Mononuclear cell (primary cell): ENCODE results near the gene CLMN. TPM values are rescaled to one million over a fixed set of nuclear protein-coding genes. Genes with fewer than 3 reads are reported as not detected.
"Not testable (repeated sequence)": the region's sequence is repeated elsewhere in the genome, so short reads cannot be mapped to it uniquely, and the experiment has no call there.

Source experiments
- H3K27me3 ChIP-seq: 2 replicates; pipeline ENCODE4 v1.6.0; 2011; ENCODE audit warnings: low read length, control low read depth; ENCODE audit not compliant: insufficient read depth
- H3K4me1 ChIP-seq: 2 replicates; pipeline ENCODE4 v1.5.1; 2011; ENCODE audit warnings: mild to moderate bottlenecking, low read length, control low read depth; ENCODE audit not compliant: insufficient read depth
- H3K4me3 ChIP-seq: 2 replicates; pipeline ENCODE4 v1.5.1; 2011; ENCODE audit warnings: mild to moderate bottlenecking, low read length, moderate library complexity
- H3K9me3 ChIP-seq: 2 replicates; pipeline ENCODE4 v1.5.1; 2011; ENCODE audit warnings: low read depth, mild to moderate bottlenecking, control low read depth, low read length
- total RNA-seq: library from RNA; depleted of rRNA; stranded (reverse); fragments of >200 nt; gene quantifications from one replicate; pipeline ENCODE4 v1.2.3, GENCODE V29; 2012

The CLMN gene
- total RNA-seq, 1 donor = 9.0 TPM

DNA sequence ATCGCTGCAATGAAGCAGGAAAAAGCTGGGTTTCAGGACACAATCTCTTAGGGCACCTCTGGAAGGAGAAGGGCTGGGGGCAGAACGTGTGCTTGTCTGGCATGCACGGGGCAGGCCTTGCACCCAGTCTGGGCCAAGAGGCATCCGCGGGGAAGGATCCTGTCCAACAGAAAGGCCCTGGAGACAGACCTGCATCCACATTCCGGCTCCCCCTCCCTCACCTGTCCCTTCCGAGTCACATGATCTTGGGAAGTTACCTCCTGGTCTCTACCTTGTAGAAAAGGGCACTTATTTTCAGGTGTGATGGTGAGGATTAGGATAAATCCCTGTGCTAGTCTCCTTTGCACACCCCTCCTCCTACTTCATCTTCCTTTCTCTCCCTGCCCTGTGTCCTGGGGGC is 25.4 kb downstream of the CLMN start:
- Histone ChIP-seq H3K4me1 (peaks cover 10% of the 10 kb centered on the region), H3K9me3 (no peaks in the 10 kb centered on the region), H3K4me3 (no peak overlapping the region), H3K27me3 (no peaks in the 10 kb centered on the region)

DNA sequence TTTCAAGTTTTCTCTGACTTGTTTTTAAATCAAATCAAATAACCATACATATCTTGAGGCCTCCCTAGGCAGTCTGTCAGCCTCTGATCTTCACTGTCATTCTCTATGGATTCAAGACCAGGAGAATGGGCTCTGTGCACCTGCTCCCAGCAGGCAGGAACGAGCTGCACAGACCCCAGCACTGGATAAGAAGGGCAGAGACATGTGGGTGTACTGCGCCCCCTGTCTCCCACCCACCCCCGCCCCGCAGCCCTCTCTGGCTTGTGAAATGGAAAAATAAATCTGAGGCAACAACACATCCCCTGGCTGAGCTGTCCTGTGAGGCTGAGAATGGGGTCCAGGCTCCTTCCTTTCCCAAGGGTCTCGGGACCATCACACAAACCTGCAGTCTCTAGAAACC is 26.3 kb downstream of the CLMN start:
- no peaks in the 10 kb centered on the region for H3K27me3 ChIP-seq
- peaks cover 10% of the 10 kb centered on the region for H3K4me1 ChIP-seq
- H3K9me3 ChIP-seq = no peaks in the 10 kb centered on the region
- H3K4me3 ChIP-seq = no peak overlapping the region

DNA sequence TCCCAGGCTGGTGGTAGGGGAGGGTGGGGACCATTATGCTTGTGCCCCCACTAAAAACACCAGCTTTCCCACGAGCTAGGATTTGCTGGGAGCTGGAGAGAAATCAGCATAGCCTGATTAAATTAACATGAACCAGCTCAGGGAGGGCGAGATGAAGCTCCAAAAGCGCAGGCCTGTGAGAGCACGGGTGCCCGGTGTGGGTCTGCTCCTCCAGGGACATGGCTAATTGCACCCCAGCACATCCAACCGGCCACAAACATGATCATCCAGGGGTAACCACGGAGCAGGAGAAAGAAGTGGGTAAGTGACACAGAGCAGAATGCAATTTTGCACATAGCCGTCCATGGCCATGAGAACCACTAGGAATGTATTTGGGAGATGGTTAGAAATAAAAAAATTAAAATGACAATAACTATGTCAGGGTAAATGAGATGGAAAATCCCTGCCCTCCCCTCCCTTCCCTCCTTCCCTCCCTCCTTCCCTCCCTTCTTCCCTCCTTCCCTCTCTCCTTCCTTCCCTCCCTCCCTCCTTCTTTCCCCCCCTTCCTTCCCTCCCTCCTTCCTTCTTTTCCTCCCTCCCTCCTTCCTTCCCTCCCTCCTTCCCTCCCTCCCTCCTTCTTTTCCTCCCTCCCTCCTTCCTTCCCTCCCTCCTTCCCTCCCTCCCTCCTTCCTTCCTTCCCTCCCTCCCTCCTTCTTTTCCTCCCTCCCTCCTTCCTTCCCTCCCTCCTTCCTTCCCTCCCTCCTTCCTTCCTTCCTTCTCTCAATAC is 26.9 kb downstream of the CLMN start:
- H3K9me3 ChIP-seq = no peaks in the 10 kb centered on the region
- no peaks in the 10 kb centered on the region for H3K27me3 ChIP-seq
- H3K4me3 ChIP-seq = no peak overlapping the region
- H3K4me1 ChIP-seq = peaks cover 10% of the 10 kb centered on the region

DNA sequence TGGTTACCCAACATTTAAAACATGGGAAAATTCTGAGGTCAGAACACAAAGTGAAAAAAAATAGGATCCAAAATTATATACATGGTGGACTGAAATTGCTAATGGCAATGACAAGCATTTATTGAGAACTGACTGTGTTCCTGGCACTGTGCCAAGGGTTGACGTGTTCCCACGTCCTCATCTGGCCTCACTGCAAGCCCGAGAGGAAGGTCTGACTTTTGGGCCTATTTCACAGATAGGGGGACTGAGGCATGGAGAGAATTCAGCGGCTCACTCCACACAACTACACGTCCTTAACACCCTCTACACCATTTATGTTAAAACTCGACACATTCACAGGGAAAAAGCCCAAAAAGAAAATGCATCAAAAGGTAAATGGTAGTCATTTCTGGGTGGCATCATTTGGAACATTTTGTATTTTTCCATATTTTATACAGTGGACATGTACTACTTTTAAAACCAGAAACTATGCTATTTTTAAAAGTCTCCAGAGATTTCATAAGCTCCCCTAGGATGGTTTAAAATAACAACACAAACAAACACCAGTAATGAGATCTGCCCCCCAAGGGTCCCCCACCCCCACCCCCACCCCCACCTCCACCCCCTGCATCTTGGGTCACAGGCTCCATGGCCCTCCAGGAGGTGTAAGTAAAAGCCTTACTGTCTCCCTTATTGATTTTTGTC is 27.7 kb downstream of the CLMN start:
- Histone ChIP-seq H3K27me3 (no peaks in the 10 kb centered on the region), H3K4me3 (no peak overlapping the region), H3K9me3 (no peaks in the 10 kb centered on the region), H3K4me1 (peaks cover 10% of the 10 kb centered on the region)

DNA sequence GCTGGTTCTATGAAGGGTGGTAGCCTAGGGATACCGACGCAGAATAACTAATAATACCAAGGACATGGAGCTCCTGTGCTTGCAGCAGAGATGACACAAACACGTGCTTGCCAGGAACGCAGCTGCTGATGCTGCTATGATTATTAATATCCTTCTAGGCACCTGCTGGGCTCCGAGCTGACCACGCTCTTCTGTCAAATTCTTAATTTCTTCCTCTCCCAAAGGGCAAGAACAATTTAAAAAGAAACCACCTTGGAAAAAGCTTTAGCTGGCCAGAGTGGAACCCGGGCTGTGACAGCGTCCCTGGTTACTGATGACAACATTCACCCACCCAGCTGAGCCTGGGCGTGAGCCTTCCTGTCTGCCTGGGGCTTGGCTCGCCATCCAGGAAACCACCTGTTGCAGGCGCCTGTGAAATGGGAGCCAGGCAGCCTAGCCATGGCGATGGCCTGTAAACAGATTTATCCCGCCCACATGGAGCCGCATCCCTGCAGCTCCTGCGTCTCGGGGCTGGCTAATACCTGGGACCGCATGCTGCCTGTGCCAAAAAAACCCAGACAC is 28.8 kb downstream of the CLMN start:
- H3K4me3 ChIP-seq = no peak overlapping the region
- H3K9me3 ChIP-seq = no peaks in the 10 kb centered on the region
- H3K4me1 ChIP-seq = peaks cover 10% of the 10 kb centered on the region
- no peaks in the 10 kb centered on the region for H3K27me3 ChIP-seq

DNA sequence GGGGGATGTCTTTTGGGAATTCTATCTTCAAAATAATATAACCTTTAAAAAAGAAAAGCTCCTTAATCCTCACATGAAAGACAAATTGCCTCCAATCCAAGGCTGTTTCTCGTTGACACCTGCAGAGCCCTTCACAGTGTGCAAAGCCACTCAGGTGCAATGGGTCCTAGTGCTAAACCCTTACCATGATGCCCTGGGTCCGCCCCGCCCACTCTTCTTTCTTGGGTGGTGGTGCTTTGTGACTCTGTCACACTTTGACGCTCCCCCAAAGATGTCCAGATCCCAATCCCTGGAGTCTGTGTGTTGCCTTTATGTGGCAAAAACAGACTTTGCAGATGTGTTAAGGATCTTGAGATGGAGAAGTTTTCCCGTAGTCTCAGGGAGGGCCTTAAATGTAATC is 29.7 kb downstream of the CLMN start:
- Histone ChIP-seq H3K9me3 (no peaks in the 10 kb centered on the region), H3K4me1 (peaks cover 10% of the 10 kb centered on the region), H3K27me3 (no peaks in the 10 kb centered on the region)

DNA sequence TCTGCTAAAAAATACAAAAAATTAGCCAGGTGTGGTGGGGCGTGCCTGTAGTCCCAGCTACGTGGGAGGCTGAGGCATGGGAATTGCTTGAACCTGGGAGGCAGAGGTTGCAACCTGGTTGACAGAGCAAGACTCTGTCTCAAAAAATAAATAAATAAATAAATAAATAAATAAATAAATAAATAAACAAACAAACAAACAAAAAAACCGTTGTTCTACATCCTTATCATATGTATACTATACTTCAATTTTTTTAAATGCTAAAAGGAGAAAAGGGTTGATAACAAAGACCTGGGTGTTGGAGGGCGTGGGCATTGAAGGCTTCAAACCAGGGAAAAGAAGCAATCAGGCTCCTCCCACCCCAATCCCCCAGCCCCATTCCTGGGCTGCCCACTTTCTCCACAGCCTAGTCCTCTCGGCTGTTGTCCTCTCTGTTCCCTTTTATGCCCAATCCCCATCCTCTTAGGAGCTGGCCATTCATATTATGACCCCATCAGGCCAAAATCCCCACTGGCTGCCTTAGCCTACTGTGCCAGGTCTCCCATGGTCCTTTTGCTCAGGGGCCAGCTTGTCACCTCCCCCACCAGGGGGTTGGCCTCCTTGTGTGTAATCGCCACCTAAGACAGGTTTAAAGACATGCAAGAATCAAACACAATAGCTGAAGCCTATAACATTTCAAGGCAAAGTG is 30.2 kb downstream of the CLMN start:
- no peaks in the 10 kb centered on the region for H3K27me3 ChIP-seq
- H3K4me1 ChIP-seq = peaks cover 10% of the 10 kb centered on the region
- no peaks in the 10 kb centered on the region for H3K9me3 ChIP-seq
- no peak overlapping the region for H3K4me3 ChIP-seq

More for the DNA sequence above, 29.7 kb downstream of the CLMN start:
- no peak overlapping the region for H3K4me3 ChIP-seq

DNA sequence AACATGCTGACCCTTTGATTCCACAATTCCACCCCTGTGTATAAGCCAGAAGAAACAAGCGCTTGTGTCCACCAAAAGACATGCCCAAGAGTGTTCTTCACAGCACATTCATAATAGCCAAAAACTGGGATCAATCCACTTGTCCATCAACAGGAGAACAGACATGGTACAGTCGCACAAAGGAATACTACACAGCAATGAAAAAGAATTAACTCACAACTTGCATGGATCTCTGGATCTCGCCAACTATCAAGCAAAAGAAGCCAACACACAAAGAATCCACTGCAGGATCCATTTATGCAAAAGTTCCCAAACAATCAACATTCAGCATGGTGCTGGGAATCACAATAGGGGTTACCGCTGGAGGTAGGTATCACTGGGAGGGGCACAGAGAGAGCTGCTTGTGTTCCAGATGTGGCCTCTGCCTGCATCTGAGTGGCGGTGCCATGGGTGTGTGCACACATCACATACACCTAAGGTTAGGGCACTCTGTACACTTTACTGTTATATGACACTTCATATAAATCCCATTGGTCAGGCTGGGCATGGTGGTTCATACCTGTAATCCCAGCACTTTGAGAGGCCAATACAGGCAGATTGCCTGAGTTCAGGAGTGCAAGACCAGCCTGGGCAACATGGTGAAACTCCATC is 30.9 kb downstream of the CLMN start:
- no peaks in the 10 kb centered on the region for H3K27me3 ChIP-seq
- no peaks in the 10 kb centered on the region for H3K9me3 ChIP-seq
- no peak overlapping the region for H3K4me3 ChIP-seq
- peaks cover 10% of the 10 kb centered on the region for H3K4me1 ChIP-seq

DNA sequence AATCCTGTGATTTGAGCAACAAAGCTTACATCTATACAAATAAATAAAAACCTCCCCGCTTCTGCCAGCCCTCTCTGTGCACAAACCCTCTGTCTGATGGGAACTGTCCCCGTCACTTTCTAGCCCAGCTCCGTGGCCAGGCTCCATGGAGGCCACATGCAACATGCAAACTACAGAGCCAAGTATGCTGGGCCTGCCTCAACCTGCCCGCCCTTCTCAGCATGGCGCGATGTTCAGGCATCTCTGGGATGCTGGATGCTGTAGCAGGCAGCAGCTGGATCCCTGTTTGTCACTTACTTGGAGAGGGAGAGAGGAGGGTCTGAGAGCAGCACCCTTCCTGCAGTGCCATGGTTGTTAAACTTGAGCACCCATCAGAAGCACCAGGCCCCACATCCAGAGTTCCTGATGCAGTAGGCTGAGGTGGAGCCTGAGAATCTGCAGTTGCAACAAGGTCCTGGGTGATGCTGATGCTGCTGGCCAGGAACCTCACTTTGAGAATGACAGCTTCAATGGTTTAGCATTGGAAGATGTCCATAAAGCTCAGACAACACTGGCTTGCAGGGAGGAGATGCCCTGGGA is 32.4 kb downstream of the CLMN start:
- peaks cover 10% of the 10 kb centered on the region for H3K4me1 ChIP-seq
- no peaks in the 10 kb centered on the region for H3K9me3 ChIP-seq
- H3K4me3 ChIP-seq = no peak overlapping the region
- no peaks in the 10 kb centered on the region for H3K27me3 ChIP-seq

DNA sequence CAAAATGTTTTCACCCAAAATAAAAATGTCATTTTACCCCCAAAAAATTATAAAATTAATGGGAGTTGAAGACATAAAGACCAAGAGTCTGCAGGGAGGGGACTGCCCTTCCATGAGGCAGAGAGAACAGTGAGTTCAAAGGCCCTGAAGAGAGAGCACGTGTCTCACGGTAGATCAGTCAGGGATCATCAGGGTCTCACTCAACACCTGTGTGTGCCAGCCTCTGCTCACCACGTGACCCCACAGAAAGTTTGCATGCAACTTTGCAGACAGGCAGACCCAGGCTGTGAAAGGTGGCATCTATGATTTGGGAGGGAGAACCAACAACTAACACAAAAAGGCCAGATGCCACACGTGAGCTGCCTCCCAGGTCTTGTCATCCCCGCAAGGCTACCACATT is 33.1 kb downstream of the CLMN start:
- H3K9me3 ChIP-seq = no peaks in the 10 kb centered on the region
- H3K4me1 ChIP-seq = peaks cover 6% of the 10 kb centered on the region
- H3K27me3 ChIP-seq = no peaks in the 10 kb centered on the region
- no peak overlapping the region for H3K4me3 ChIP-seq

DNA sequence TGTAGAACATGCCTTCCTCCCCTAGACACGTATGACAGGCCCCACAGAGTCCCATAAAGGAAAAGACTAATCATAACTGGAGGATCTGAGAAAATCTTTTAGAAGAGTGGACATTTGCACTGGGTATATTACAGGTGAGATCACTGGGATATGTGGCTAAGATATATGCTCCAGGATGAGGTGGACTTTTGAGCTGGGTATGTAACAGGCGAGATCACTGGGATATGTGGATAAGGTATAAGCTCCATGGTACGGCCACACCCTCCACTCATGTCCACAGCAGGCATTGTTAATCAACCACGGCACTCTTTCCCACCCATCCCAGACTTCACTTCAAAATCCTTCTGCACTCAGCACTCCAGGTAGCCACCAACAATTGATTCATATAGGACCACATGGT is 34.1 kb downstream of the CLMN start:
- H3K4me3 ChIP-seq = no peak overlapping the region
- H3K9me3 ChIP-seq = no peaks in the 10 kb centered on the region
- H3K4me1 ChIP-seq = no peaks in the 10 kb centered on the region
- H3K27me3 ChIP-seq = no peaks in the 10 kb centered on the region

DNA sequence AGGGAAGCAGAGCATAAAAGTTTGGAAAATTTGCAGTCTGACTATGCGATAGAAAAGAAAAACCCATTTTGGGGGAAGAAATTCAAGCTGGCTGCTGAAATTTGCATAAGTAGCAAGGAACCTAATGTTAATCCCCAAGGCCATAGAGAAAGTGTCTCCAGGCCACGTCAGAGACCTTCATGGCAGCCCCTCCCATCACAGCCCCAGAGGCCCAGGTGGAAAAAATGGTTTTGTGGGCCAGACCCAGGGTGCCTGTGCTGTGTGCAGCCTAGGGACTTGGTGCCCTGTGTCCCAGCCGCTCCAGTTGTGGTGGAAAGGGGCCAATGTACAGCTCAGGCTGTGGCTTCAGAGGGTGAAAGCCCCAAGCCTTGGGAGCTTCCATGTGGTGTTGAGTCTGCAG is 35.9 kb downstream of the CLMN start:
- not testable (repeated sequence) for H3K4me3 ChIP-seq, H3K27me3 ChIP-seq, H3K4me1 ChIP-seq, H3K9me3 ChIP-seq

DNA sequence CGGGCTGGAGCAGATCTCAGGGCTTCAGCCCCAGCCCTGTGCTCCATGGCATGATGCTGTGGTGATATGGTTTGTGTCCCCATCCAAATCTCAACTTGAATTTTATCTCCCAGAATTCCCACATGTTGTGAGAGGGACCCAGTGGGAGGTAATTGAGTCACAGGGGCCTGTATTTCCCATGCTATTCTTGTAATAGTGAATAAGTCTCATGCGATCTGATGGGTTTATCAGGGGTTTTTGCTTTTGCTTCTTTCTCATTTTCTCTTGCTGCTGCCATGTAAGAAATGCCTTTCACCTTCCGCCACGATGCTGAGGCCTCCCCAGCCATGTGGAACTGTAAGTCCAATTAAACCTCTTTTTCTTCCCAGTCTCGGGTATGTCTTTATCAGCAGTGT is 36.7 kb downstream of the CLMN start:
- H3K4me3 ChIP-seq, H3K27me3 ChIP-seq, H3K9me3 ChIP-seq, H3K4me1 ChIP-seq: not testable (repeated sequence)

DNA sequence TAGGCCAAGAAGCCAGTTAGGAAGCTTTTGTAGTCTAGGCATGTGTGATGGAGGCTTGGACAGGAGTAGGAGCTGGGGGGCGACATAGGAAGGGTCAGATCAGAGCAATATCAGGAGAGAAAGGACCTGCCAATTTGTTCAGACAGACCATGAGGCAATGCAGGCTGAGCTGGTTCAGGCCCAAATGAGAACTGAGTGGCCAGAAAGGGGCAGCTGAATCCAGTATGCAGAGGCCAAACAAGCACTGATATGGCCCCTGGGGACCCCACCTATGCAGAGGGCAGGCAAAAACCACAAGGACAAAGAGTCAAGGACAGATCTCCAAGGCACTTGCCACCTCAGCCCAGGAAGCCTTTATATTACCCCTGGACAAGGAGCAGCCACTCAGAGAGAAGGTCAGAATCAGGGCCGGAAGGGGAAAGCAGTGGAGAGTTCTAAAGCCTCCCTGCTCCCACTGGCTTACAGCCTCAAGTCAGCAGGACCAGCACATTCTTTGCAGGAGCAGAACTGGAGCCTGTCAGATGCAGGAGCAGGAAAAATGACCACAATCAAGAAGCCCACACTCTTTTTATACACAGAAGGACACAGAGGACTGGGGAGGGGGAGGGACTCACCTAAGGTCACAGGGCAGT is 37.2 kb downstream of the CLMN start:
- Histone ChIP-seq H3K4me3 (no peak overlapping the region), H3K9me3 (no peaks in the 10 kb centered on the region), H3K4me1 (no peaks in the 10 kb centered on the region), H3K27me3 (no peaks in the 10 kb centered on the region)
